OCI-LY1 (cell line): ENCODE measurements around the gene MAPKAPK3.

Source experiments
- H2AFZ ChIP-seq: fragments of 200-600 bp; sonication (generic), shearing (Covaris generic); 2 replicates; pipeline ENCODE4 v1.6.0; 2014; ENCODE audit warnings: antibody characterized with exemption, mild to moderate bottlenecking, low read length
- H3F3A ChIP-seq: fragments of 200-600 bp; sonication (generic), shearing (Covaris generic); 2 replicates; pipeline ENCODE4 v1.6.0; 2014; ENCODE audit warnings: mild to moderate bottlenecking, antibody characterized with exemption, low read length, moderate library complexity; ENCODE audit not compliant: insufficient read depth
- H3K27ac ChIP-seq: fragments of 200-600 bp; sonication (generic); 2 replicates; pipeline ENCODE4 v1.5.1; 2014; ENCODE audit warnings: low read length, mixed run types, mild to moderate bottlenecking, low read depth; ENCODE audit not compliant: poor library complexity, severe bottlenecking
- H3K27me3 ChIP-seq: fragments of 200-600 bp; sonication (generic); 2 replicates; pipeline ENCODE4 v1.6.0; 2014; ENCODE audit warnings: antibody characterized with exemption, mild to moderate bottlenecking, low read length, moderate library complexity; ENCODE audit not compliant: insufficient read depth
- H3K36me3 ChIP-seq: fragments of 200-600 bp; sonication (generic); 2 replicates; pipeline ENCODE4 v1.6.1; 2014; ENCODE audit warnings: mild to moderate bottlenecking, antibody characterized with exemption, low read length, moderate library complexity, mixed read lengths; ENCODE audit not compliant: insufficient read depth
- H3K4me1 ChIP-seq: fragments of 200-600 bp; sonication (generic); 2 replicates; pipeline ENCODE4 v1.5.1; 2014; ENCODE audit warnings: mild to moderate bottlenecking, low read length, moderate library complexity; ENCODE audit not compliant: insufficient read depth, severe bottlenecking
- H3K4me2 ChIP-seq: fragments of 200-600 bp; sonication (generic), shearing (Covaris generic); 2 replicates; pipeline ENCODE4 v1.6.1; 2014; ENCODE audit warnings: low read length
- H3K4me3 ChIP-seq: fragments of 200-600 bp; sonication (generic); 2 replicates; pipeline ENCODE4 v1.5.1; 2014; ENCODE audit warnings: low read length, low read depth, mild to moderate bottlenecking, mixed read lengths; ENCODE audit not compliant: poor library complexity, severe bottlenecking
- H3K79me2 ChIP-seq: fragments of 200-600 bp; shearing (Covaris generic); 2 replicates; pipeline ENCODE4 v1.6.1; 2016; ENCODE audit warnings: mixed run types, low read length, mixed read lengths; ENCODE audit not compliant: insufficient read depth
- H3K9ac ChIP-seq: fragments of 200-600 bp; sonication (generic), shearing (Covaris generic); 2 replicates; pipeline ENCODE4 v1.6.1; 2014; ENCODE audit warnings: mild to moderate bottlenecking, low read length, mixed read lengths
- H3K9me2 ChIP-seq: fragments of 200-600 bp; sonication (generic), shearing (Covaris generic); 2 replicates; pipeline ENCODE4 v1.6.1; 2014; ENCODE audit warnings: low read depth, mild to moderate bottlenecking, low read length, mixed read lengths
- H3K9me3 ChIP-seq: fragments of 200-600 bp; shearing (Covaris generic); 2 replicates; pipeline ENCODE4 v1.6.1; 2014; ENCODE audit warnings: low read length, mixed read lengths
- H4K20me1 ChIP-seq: fragments of 200-600 bp; sonication (generic), shearing (Covaris generic); 2 replicates; pipeline ENCODE4 v1.6.0; 2016; ENCODE audit warnings: mild to moderate bottlenecking, low read length; ENCODE audit not compliant: insufficient read depth
- CTCF ChIP-seq: fragments of 200-600 bp; sonication (generic), shearing (Covaris generic); IDR thresholded peaks from 2 replicates; pipeline ENCODE4 v1.5.1; 2017; ENCODE audit warnings: mild to moderate bottlenecking, antibody characterized with exemption, low read length, moderate library complexity, mixed read lengths
- EZH2 ChIP-seq: fragments of 200-600 bp; sonication (generic), shearing (Covaris generic); IDR thresholded peaks from 2 replicates; pipeline ENCODE4 v1.8.0; 2017; ENCODE audit warnings: borderline replicate concordance, mixed run types, mild to moderate bottlenecking, antibody characterized with exemption, low read length, moderate library complexity, mixed read lengths

The MAPKAPK3 gene

DNA sequence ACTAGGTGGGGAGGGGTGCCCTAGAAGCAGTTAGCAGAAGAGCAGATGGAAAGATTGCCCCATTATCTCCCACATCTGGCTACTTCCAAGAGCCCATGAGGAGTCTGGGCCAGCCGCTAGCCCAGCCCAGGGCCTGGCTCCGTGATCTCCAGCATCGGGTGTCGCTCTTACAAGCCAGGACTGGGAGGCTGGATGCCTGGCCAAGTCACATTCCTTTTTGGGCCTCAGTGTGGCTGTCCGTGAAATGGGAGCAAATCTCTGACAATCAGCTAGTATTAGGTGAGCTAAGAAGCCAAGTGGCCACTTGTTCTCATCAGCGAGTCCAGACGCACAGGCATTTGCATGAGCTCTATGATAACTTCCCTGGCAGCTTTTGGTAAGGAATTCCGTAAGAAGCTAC, 34.5 kb downstream of the MAPKAPK3 start:
- no peaks in the 10 kb centered on the region for H3K4me1 ChIP-seq
- H3K4me2 ChIP-seq, result no peak overlapping the region

DNA sequence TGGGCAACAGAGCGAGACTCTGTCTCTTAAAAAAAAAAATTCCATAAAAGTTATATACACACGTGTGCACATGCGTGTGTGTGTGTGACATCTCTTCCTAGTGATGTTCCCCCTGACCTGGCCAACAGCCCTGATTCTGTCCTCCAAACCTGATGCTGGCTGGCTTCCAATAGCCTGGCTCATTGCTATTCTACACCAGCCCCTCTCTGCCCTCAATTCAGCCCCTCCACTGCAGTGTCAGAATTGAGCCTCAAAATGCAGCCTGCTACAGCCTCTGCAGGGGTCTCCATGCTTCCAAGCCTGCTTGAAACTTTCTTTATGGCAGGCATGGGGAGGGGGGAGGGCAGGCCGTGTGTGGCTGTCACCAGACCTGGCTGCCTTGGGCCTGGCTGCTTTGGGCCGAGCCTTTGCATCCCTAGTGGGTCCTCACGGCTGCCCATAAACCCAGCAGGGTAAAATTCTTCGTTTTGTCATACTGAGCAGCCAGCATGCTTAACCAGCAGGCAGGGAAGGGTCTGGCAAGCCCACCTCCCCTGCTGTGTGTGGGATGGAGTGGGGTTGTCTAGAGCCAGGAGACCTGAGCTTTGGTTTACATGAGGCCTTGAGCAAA, 35.1 kb downstream of the MAPKAPK3 start:
- Histone ChIP-seq H3K9ac (no peak overlapping the region), H3K9me3 (no peaks in the 10 kb centered on the region), H3K4me1 (no peaks in the 10 kb centered on the region), H3K27me3 (no peaks in the 10 kb centered on the region; the same call in 1 of the 2 replicates), H3F3A (no peaks in the 10 kb centered on the region), H3K36me3 (no peaks in the 10 kb centered on the region), H3K4me2 (no peak overlapping the region), H3K4me3 (no peak overlapping the region), H3K79me2 (no peaks in the 10 kb centered on the region), H2AFZ (no peak overlapping the region), H4K20me1 (no peaks in the 10 kb centered on the region), H3K9me2 (no peaks in the 10 kb centered on the region), H3K27ac (no peak overlapping the region)
- TF ChIP-seq EZH2 (no peak), CTCF (no peak)

More for the DNA sequence above, 34.5 kb downstream of the MAPKAPK3 start:
- no peaks in the 10 kb centered on the region for H3K9me2 ChIP-seq
- no peak overlapping the region for H3K27ac ChIP-seq
- no peaks in the 10 kb centered on the region for H3K79me2 ChIP-seq
- TF ChIP-seq CTCF (no peak), EZH2 (no peak)
- H3K9me3 ChIP-seq, result no peaks in the 10 kb centered on the region
- no peak overlapping the region for H3K9ac ChIP-seq
- no peak overlapping the region for H3K4me3 ChIP-seq
- H4K20me1 ChIP-seq, result no peaks in the 10 kb centered on the region
- no peak overlapping the region for H2AFZ ChIP-seq
- no peaks in the 10 kb centered on the region; the same call in 1 of the 2 replicates for H3K27me3 ChIP-seq
- no peaks in the 10 kb centered on the region for H3F3A ChIP-seq
- H3K36me3 ChIP-seq, result no peaks in the 10 kb centered on the region

GRCh38 chr3:50652709-50653108, 35.8 kb downstream of the MAPKAPK3 start:
- Histone ChIP-seq H3K4me2 (no peak overlapping the region), H3K9me3 (no peaks in the 10 kb centered on the region), H3F3A (no peaks in the 10 kb centered on the region), H3K27me3 (no peaks in the 10 kb centered on the region; the same call in 1 of the 2 replicates), H3K79me2 (no peaks in the 10 kb centered on the region), H3K27ac (no peak overlapping the region), H2AFZ (no peak overlapping the region), H3K4me3 (no peak overlapping the region), H3K36me3 (no peaks in the 10 kb centered on the region), H3K4me1 (no peaks in the 10 kb centered on the region), H4K20me1 (no peaks in the 10 kb centered on the region), H3K9ac (no peak overlapping the region), H3K9me2 (no peaks in the 10 kb centered on the region)
- TF ChIP-seq CTCF, result peak; percentile 67
- TF ChIP-seq EZH2, result no peak
